ENCODE measurements around the gene OGA.

Gene OGA

GRCh38 chr10:101829561-101830315 is 11.5 kb upstream of the OGA start:
- peaks cover 9% of the 10 kb centered on the region; the same call in 1 of the 2 replicates for H3K4me1 ChIP-seq (ENCODE audit: insufficient read depth, low read length)
- peak overlapping the region; percentile 62; the same call in 1 of the 2 replicates for H3K9ac ChIP-seq (ENCODE audit: low read depth, low read length)
- no peaks in the 10 kb centered on the region for H3K9me3 ChIP-seq (ENCODE audit: control insufficient read depth, insufficient read depth, low read length)
- H3K36me3 ChIP-seq (ENCODE audit: insufficient read depth, low read length), result no peaks in the 10 kb centered on the region

- peaks cover 9% of the 10 kb centered on the region; the same call in 1 of the 2 replicates for H3K4me1 ChIP-seq (ENCODE audit: insufficient read depth, low read length)
- H3K36me3 ChIP-seq (ENCODE audit: insufficient read depth, low read length), result no peaks in the 10 kb centered on the region
- H3K9me3 ChIP-seq (ENCODE audit: control insufficient read depth, insufficient read depth, low read length), result no peaks in the 10 kb centered on the region
- peak overlapping the region; percentile 46; the same call in 1 of the 2 replicates for H3K9ac ChIP-seq (ENCODE audit: low read depth, low read length)
Measured at GRCh38 chr10:101828766-101829551, 10.7 kb upstream of the OGA start.

- no peaks in the 10 kb centered on the region for H3K36me3 ChIP-seq (ENCODE audit: insufficient read depth, low read length)
- peaks cover 9% of the 10 kb centered on the region; the same call in 1 of the 2 replicates for H3K4me1 ChIP-seq (ENCODE audit: insufficient read depth, low read length)
- H3K9ac ChIP-seq (ENCODE audit: low read depth, low read length), result no peak overlapping the region
- no peaks in the 10 kb centered on the region for H3K9me3 ChIP-seq (ENCODE audit: control insufficient read depth, insufficient read depth, low read length)
Measured at GRCh38 chr10:101827919-101828600, 9.8 kb upstream of the OGA start.

GRCh38 chr10:101826852-101827434 is 8.7 kb upstream of the OGA start:
- peaks cover 9% of the 10 kb centered on the region; the same call in 1 of the 2 replicates for H3K4me1 ChIP-seq (ENCODE audit: insufficient read depth, low read length)
- H3K36me3 ChIP-seq (ENCODE audit: insufficient read depth, low read length), result no peaks in the 10 kb centered on the region
- H3K9me3 ChIP-seq (ENCODE audit: control insufficient read depth, insufficient read depth, low read length), result no peaks in the 10 kb centered on the region
- H3K9ac ChIP-seq (ENCODE audit: low read depth, low read length), result no peak overlapping the region

GRCh38 chr10:101824736-101825135 is 6.5 kb upstream of the OGA start:
- Histone ChIP-seq H3K4me1 (ENCODE audit: insufficient read depth, low read length) (0 out of 2 replicates have a peak, but pooled peaks cover 3% of the 10 kb centered on the region), H3K36me3 (ENCODE audit: insufficient read depth, low read length) (no peaks in the 10 kb centered on the region), H3K9ac (ENCODE audit: low read depth, low read length) (no peak overlapping the region), H3K9me3 (ENCODE audit: control insufficient read depth, insufficient read depth, low read length) (no peaks in the 10 kb centered on the region)

- H3K9me3 ChIP-seq (ENCODE audit: control insufficient read depth, insufficient read depth, low read length), result no peaks in the 10 kb centered on the region
- peak overlapping the region; percentile 75 for H3K9ac ChIP-seq (ENCODE audit: low read depth, low read length)
- H3K36me3 ChIP-seq (ENCODE audit: insufficient read depth, low read length), result no peaks in the 10 kb centered on the region
- H3K4me1 ChIP-seq (ENCODE audit: insufficient read depth, low read length), result peaks cover 2% of the 10 kb centered on the region; the same call in 1 of the 2 replicates
Measured at GRCh38 chr10:101818872-101819633, 809 bp upstream of the OGA start.

- Histone ChIP-seq H3K4me1 (ENCODE audit: insufficient read depth, low read length) (peaks cover 4% of the 10 kb centered on the region; the same call in 1 of the 2 replicates), H3K9ac (ENCODE audit: low read depth, low read length) (peak overlapping the region; percentile 97), H3K9me3 (ENCODE audit: control insufficient read depth, insufficient read depth, low read length) (no peaks in the 10 kb centered on the region), H3K36me3 (ENCODE audit: insufficient read depth, low read length) (no peaks in the 10 kb centered on the region; the same call in 1 of the 2 replicates)
Measured at GRCh38 chr10:101817337-101818118, 716 bp downstream of the OGA start.

- Histone ChIP-seq H3K4me1 (ENCODE audit: insufficient read depth, low read length) (peaks cover 4% of the 10 kb centered on the region; the same call in 1 of the 2 replicates), H3K9ac (ENCODE audit: low read depth, low read length) (peak overlapping the region; percentile 97), H3K36me3 (ENCODE audit: insufficient read depth, low read length) (peaks cover 2% of the 10 kb centered on the region; the same call in 1 of the 2 replicates), H3K9me3 (ENCODE audit: control insufficient read depth, insufficient read depth, low read length) (no peaks in the 10 kb centered on the region)
Measured at GRCh38 chr10:101816913-101817336, 1.3 kb downstream of the OGA start.

- Histone ChIP-seq H3K4me1 (ENCODE audit: insufficient read depth, low read length) (peaks cover 4% of the 10 kb centered on the region; the same call in 1 of the 2 replicates), H3K9ac (ENCODE audit: low read depth, low read length) (peak overlapping the region; percentile 97), H3K9me3 (ENCODE audit: control insufficient read depth, insufficient read depth, low read length) (no peaks in the 10 kb centered on the region), H3K36me3 (ENCODE audit: insufficient read depth, low read length) (peaks cover 3% of the 10 kb centered on the region; the same call in 1 of the 2 replicates)
Measured at GRCh38 chr10:101816376-101816775, 1.9 kb downstream of the OGA start.

GRCh38 chr10:101814466-101815071 is 3.7 kb downstream of the OGA start:
- no peaks in the 10 kb centered on the region for H3K9me3 ChIP-seq (ENCODE audit: control insufficient read depth, insufficient read depth, low read length)
- H3K4me1 ChIP-seq (ENCODE audit: insufficient read depth, low read length), result peaks cover 4% of the 10 kb centered on the region; the same call in 1 of the 2 replicates
- peaks cover 17% of the 10 kb centered on the region for H3K36me3 ChIP-seq (ENCODE audit: insufficient read depth, low read length)
- peak overlapping the region; percentile 97; the same call in 1 of the 2 replicates for H3K9ac ChIP-seq (ENCODE audit: low read depth, low read length)

- Histone ChIP-seq H3K36me3 (ENCODE audit: insufficient read depth, low read length) (peaks cover 20% of the 10 kb centered on the region), H3K9ac (ENCODE audit: low read depth, low read length) (no peak overlapping the region), H3K9me3 (ENCODE audit: control insufficient read depth, insufficient read depth, low read length) (no peaks in the 10 kb centered on the region), H3K4me1 (ENCODE audit: insufficient read depth, low read length) (peaks cover 4% of the 10 kb centered on the region; the same call in 1 of the 2 replicates)
Measured at GRCh38 chr10:101812606-101813005, 5.6 kb downstream of the OGA start.

GRCh38 chr10:101807158-101807557 is 11.1 kb downstream of the OGA start:
- peaks cover 35% of the 10 kb centered on the region for H3K36me3 ChIP-seq (ENCODE audit: insufficient read depth, low read length)
- no peak overlapping the region for H3K9ac ChIP-seq (ENCODE audit: low read depth, low read length)
- no peaks in the 10 kb centered on the region for H3K9me3 ChIP-seq (ENCODE audit: control insufficient read depth, insufficient read depth, low read length)
- no peaks in the 10 kb centered on the region for H3K4me1 ChIP-seq (ENCODE audit: insufficient read depth, low read length)
